Natural killer cell (primary cell): ENCODE data around the gene A1BG. TPM values are rescaled to one million over a fixed set of nuclear protein-coding genes. Genes with fewer than 3 reads are reported as not detected.
"Not testable (repeated sequence)": the region's sequence is repeated elsewhere in the genome, so short reads cannot be mapped to it uniquely, and the experiment has no call there.

Experiments used
- ATAC-seq, 3 donors: fragments of 150-1000 bp in 2 of 3; fragments of 200-7000 bp in 1 of 3; cut with Tn5 transposase; 1 replicate in 1 of 3; 2 replicates in 2 of 3; pipeline ENCODE4 v1.10.0; 2021; ENCODE audit warnings: mild to moderate bottlenecking in 2 of 3, moderate library complexity in 2 of 3
- DNase-seq, 2 donors: peaks; one replicate each; pipeline versions ENCODE4 v3.0.0 to v3.0.0-alpha.2; 2013 to 2021; ENCODE audit warnings: mixed read lengths in 1 of 2
- H3K27ac ChIP-seq: one replicate; pipeline ENCODE4 v1.5.1; 2013; ENCODE audit warnings: mild to moderate bottlenecking, low read length
- H3K27me3 ChIP-seq: one replicate; pipeline ENCODE4 v1.6.1; 2013; ENCODE audit warnings: low read length; ENCODE audit not compliant: control insufficient read depth, insufficient read depth
- H3K36me3 ChIP-seq: one replicate; pipeline ENCODE4 v1.6.1; 2013; ENCODE audit warnings: low read length; ENCODE audit not compliant: control insufficient read depth, insufficient read depth
- H3K4me1 ChIP-seq: one replicate; pipeline ENCODE4 v1.6.1; 2013; ENCODE audit warnings: low read length; ENCODE audit not compliant: control insufficient read depth, insufficient read depth
- H3K4me3 ChIP-seq: one replicate; pipeline ENCODE4 v1.5.1; 2013; ENCODE audit warnings: low read length
- H3K9me3 ChIP-seq: one replicate; pipeline ENCODE4 v1.6.1; 2013; ENCODE audit warnings: low read length; ENCODE audit not compliant: control insufficient read depth, insufficient read depth
- H3K27ac Mint-ChIP-seq, 2 donors: one replicate each; pipeline ENCODE4 v1.8.0; 2022; ENCODE audit warnings: mild to moderate bottlenecking in 2 of 2, mixed read lengths in 2 of 2, moderate library complexity in 1 of 2
- H3K27me3 Mint-ChIP-seq, 2 donors: one replicate each; pipeline ENCODE4 v1.8.0; 2022; ENCODE audit warnings: low read depth in 2 of 2, mixed read lengths in 2 of 2
- H3K36me3 Mint-ChIP-seq: one replicate; pipeline ENCODE4 v1.8.0; 2022; ENCODE audit warnings: mixed read lengths
- H3K4me1 Mint-ChIP-seq, 2 donors: one replicate each; pipeline ENCODE4 v1.8.0; 2022; ENCODE audit warnings: mixed read lengths in 2 of 2
- H3K4me3 Mint-ChIP-seq: one replicate; pipeline ENCODE4 v1.8.0; 2022; ENCODE audit warnings: mild to moderate bottlenecking, moderate library complexity, mixed read lengths
- H3K9me3 Mint-ChIP-seq, 2 donors: one replicate each; pipeline ENCODE4 v1.8.0; 2022; ENCODE audit warnings: mixed read lengths in 2 of 2
- WGBS: methylation state at CpG from one replicate; pipeline ENCODE4 v1.1.7; 2013; ENCODE audit warnings: missing lambda C conversion rate; ENCODE audit not compliant: insufficient coverage; 5-methylcytosine and 5-hydroxymethylcytosine counted together
- intact Hi-C: fragments of 100-400 bp; cut with micrococcal nuclease; formaldehyde crosslinking; loops from one replicate; pipeline ENCODE4 v1.14.2; 2022
- total RNA-seq, 4 donors: library from RNA; stranded (reverse); fragments of 120-200 nt in 1 of 4; gene quantifications; one replicate each; pipeline versions ENCODE4 v1.2.3 to v1.2.4, GENCODE V29; 2013 to 2022
- TF ChIP-seq, protein P1 (sequence below): fragments of 200-600 bp; IDR thresholded peaks from one replicate; pipeline ENCODE4 v1.8.0; 2022; ENCODE audit warnings: antibody characterized with exemption

A1BG gene
- total RNA-seq, 3 donors from 2014 or later (not counting 1 experiment from before 2014, with no cell fraction given) = 2.0 to 10.6 (median 3.5) TPM

- peak; percentile 85 to 94 (median 86) for ATAC-seq
- TF ChIP-seq, protein P1, sequence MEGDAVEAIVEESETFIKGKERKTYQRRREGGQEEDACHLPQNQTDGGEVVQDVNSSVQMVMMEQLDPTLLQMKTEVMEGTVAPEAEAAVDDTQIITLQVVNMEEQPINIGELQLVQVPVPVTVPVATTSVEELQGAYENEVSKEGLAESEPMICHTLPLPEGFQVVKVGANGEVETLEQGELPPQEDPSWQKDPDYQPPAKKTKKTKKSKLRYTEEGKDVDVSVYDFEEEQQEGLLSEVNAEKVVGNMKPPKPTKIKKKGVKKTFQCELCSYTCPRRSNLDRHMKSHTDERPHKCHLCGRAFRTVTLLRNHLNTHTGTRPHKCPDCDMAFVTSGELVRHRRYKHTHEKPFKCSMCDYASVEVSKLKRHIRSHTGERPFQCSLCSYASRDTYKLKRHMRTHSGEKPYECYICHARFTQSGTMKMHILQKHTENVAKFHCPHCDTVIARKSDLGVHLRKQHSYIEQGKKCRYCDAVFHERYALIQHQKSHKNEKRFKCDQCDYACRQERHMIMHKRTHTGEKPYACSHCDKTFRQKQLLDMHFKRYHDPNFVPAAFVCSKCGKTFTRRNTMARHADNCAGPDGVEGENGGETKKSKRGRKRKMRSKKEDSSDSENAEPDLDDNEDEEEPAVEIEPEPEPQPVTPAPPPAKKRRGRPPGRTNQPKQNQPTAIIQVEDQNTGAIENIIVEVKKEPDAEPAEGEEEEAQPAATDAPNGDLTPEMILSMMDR = no peak
- Histone ChIP-seq H3K4me1 (peaks cover 36% of the 10 kb centered on the region), H3K9me3 (no peaks in the 10 kb centered on the region), H3K27ac (peak within 1 kb of the TSS; percentile 92), H3K36me3 (no peaks in the 10 kb centered on the region), H3K4me3 (peak within 1 kb of the TSS; percentile 50), H3K27me3 (no peaks in the 10 kb centered on the region)
- H3K4me3 Mint-ChIP-seq = peak within 1 kb of the TSS; percentile 89
- no peaks in the 10 kb centered on the region for H3K9me3 Mint-ChIP-seq
- H3K27ac Mint-ChIP-seq = peak within 1 kb of the TSS; percentile 93 to 94
- peaks cover 13 to 28% of the 10 kb centered on the region in 2 donors for H3K4me1 Mint-ChIP-seq
- no peaks in the 10 kb centered on the region for H3K36me3 Mint-ChIP-seq
- H3K27me3 Mint-ChIP-seq = no peaks in the 10 kb centered on the region
- DNase-seq = peak; percentile 95 to 100
- under 1% methylated on average over 83 of the region's 83 CpGs for WGBS
- intact Hi-C loops = loop anchor here (1.0 to 10.0 kb wide), 6 partner anchors 20 to 196 kb away; partner anchors contain the start of genes ERVK3-1, ZNF132, ZNF274 and ZNF324
Observed at GRCh38 chr19:58380662-58381459, 27.6 kb upstream of the A1BG start, which contains the start of gene ZNF837. TSS of gene ZNF837 (minus strand) at chr19:58381030. CDS start at chr19:58369332, 11,698 bp downstream.

DNA sequence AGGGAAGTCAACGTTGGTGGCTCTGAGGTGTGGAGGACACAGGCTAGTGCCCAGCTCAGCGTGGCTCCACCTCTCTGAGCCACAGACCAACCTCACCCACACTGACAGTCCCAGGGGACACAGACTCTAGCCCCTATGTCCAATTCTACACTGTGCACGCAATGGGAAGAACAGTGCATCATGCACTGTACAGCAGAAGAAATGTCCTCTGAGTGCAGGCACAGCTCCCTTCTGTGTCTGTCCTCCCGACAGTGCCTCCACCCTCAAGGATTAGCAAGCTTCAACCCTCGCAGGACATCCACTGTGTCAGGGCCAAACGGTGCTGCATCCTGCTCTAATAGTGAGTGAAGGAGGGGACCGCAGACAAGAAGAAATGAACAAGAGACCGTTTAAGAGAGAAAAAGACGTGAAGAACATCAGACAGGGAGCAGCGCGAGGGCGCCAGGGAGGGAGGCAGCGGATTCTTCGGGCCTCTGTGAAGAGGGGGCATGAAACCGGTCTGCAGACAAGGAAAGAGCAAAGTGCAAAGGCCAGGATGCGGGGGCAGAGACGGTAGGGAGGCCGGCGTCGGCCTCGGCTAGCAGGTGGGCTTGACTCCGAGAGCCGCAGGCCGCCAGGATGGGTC, 26.9 kb upstream of the A1BG start:
- H3K9me3 Mint-ChIP-seq = no peaks in the 10 kb centered on the region
- peak overlapping the region; percentile 89 for H3K4me3 Mint-ChIP-seq
- ATAC-seq (no peak), DNase-seq (no peak)
- no peaks in the 10 kb centered on the region for H3K36me3 ChIP-seq
- WGBS = 7% methylated on average over 24 of the region's 24 CpGs
- no peaks in the 10 kb centered on the region for H3K9me3 ChIP-seq
- peaks cover 29% of the 10 kb centered on the region for H3K4me1 ChIP-seq
- no peaks in the 10 kb centered on the region for H3K36me3 Mint-ChIP-seq
- peak overlapping the region; percentile 93 to 94 for H3K27ac Mint-ChIP-seq
- peak overlapping the region; percentile 50 for H3K4me3 ChIP-seq
- no peaks in the 10 kb centered on the region for H3K27me3 ChIP-seq
- TF ChIP-seq, protein P1 = no peak
- peaks cover 13 to 22% of the 10 kb centered on the region in 2 donors for H3K4me1 Mint-ChIP-seq
- peak overlapping the region; percentile 92 for H3K27ac ChIP-seq
- intact Hi-C loops = loop anchor here (2.0 to 10.0 kb wide), 3 partner anchors 53 to 195 kb away; partner anchors contain the start of genes ZNF274, ZNF324 and ZSCAN22
- no peaks in the 10 kb centered on the region for H3K27me3 Mint-ChIP-seq

GRCh38 chr19:58379246-58379645, 26.0 kb upstream of the A1BG start:
- Histone ChIP-seq H3K4me3 (no peak overlapping the region), H3K27ac (no peak overlapping the region), H3K27me3 (no peaks in the 10 kb centered on the region), H3K9me3 (no peaks in the 10 kb centered on the region), H3K36me3 (no peaks in the 10 kb centered on the region), H3K4me1 (peaks cover 27% of the 10 kb centered on the region)
- DNase-seq = no peak
- Mint-ChIP-seq H3K27me3 (no peaks in the 10 kb centered on the region), H3K4me3 (peak overlapping the region; percentile 89), H3K4me1 (peaks cover 13 to 22% of the 10 kb centered on the region in 2 donors), H3K27ac (peak overlapping the region; percentile 93 to 94), H3K9me3 (no peaks in the 10 kb centered on the region), H3K36me3 (no peaks in the 10 kb centered on the region)
- intact Hi-C loops = no loop called here
- no peak for ATAC-seq
- TF ChIP-seq, protein P1 = no peak
- 95% methylated on average over 6 of the region's 6 CpGs for WGBS

- intact Hi-C loops, ATAC-seq, H3K27me3 ChIP-seq, H3K36me3 Mint-ChIP-seq, DNase-seq, H3K36me3 ChIP-seq, H3K4me3 ChIP-seq, H3K4me3 Mint-ChIP-seq, H3K9me3 Mint-ChIP-seq, H3K27ac Mint-ChIP-seq, H3K27me3 Mint-ChIP-seq, H3K9me3 ChIP-seq, H3K27ac ChIP-seq: not testable (repeated sequence)
- peaks cover 20% of the 10 kb centered on the region for H3K4me1 ChIP-seq
- WGBS = 98% methylated on average over 6 of the region's 7 CpGs
- peaks cover 8 to 17% of the 10 kb centered on the region in 2 donors for H3K4me1 Mint-ChIP-seq
Observed at GRCh38 chr19:58376724-58377123, 23.4 kb upstream of the A1BG start.
